ENCODE results near the gene NRARP.

The NRARP gene

DNA sequence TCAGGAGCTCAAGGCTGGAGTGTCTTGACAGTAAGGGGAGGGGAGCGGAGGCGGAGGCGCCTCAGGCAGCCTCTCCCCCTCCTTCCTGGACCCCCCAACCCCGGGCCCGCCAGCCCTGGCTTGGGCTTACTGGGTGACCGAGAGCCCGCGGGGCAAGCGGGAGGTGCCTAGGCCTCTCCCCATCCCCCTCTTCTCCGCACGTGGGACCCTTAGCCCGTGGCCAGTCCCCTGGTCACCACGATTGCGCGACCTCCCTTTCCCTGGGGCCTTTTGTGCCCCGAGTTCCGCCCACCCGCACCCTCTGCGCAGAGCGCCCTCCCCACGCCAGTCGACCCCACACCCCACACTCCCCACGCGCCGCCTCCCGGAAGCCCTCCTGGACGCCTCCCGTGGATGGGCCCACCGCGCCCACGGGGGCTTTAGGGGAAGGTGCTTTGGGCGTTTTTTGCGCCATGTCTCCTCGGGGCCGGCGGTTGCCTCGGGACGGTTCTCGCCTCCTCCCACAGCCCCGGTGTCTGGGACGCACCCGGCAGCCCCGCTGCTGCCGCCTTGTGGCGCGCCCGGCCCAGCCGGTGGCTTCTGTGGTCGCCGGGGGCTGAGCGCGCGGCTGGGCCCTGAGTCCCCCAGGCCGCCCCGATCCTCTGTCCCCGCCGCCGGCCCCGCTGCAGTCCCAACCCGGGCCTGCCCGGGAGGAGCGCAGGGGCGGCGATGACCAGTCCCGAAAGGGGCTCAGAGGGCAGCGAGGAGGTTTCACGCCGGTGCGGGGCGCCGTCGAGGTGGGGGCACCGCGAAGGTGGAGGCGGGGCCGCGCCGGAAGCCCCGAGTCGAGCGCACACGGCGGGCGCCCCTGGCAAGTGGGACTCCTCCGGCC lies 21.4 kb downstream of the NRARP start:
- no peak overlapping the region for H3K4me3 ChIP-seq (ENCODE audit: low read depth, low read length)
- TF ChIP-seq, protein P1, sequence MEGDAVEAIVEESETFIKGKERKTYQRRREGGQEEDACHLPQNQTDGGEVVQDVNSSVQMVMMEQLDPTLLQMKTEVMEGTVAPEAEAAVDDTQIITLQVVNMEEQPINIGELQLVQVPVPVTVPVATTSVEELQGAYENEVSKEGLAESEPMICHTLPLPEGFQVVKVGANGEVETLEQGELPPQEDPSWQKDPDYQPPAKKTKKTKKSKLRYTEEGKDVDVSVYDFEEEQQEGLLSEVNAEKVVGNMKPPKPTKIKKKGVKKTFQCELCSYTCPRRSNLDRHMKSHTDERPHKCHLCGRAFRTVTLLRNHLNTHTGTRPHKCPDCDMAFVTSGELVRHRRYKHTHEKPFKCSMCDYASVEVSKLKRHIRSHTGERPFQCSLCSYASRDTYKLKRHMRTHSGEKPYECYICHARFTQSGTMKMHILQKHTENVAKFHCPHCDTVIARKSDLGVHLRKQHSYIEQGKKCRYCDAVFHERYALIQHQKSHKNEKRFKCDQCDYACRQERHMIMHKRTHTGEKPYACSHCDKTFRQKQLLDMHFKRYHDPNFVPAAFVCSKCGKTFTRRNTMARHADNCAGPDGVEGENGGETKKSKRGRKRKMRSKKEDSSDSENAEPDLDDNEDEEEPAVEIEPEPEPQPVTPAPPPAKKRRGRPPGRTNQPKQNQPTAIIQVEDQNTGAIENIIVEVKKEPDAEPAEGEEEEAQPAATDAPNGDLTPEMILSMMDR (IDR thresholded peaks at IDR 0.05; ENCODE audit: low read depth, low read length), result no peak

DNA sequence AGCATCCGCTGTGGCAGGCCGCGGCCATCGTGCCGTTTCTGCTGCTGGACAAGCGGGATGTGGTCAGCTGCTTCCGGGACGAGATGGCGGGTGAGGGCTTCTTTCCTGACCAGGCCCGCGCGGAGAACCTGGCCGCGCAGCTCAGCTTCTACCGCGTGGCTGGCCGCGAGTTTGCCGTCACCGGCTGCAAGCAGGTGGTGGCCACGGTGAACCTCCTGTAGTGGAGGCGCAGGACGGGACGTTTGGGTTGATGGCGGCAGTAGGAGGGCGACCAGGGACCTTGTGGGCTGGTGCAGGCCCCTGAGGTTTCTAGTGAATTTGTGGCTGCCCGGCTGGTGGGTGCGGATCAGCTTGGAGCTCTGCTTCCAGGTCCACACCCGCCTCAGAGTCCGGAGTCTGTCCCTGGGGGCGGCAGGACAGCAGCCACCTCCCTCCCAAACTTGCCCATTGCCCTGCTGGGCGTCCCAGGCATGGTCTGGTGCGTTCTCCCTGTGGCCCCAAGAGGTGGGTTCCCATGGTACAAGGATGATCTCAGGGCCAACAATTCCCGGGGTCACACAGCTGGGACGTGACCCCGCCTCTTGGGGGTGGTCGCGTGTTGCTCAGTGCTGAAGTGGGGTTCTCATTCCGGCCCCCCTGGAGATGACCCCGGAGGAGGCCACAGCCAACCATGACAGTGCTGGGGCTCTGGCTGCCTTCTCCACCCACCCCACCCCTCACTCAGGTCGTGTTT lies 22.2 kb downstream of the NRARP start:
- TF ChIP-seq, protein P1 (IDR thresholded peaks at IDR 0.05; ENCODE audit: low read depth, low read length), result no peak
- H3K4me3 ChIP-seq (ENCODE audit: low read depth, low read length), result no peak overlapping the region

DNA sequence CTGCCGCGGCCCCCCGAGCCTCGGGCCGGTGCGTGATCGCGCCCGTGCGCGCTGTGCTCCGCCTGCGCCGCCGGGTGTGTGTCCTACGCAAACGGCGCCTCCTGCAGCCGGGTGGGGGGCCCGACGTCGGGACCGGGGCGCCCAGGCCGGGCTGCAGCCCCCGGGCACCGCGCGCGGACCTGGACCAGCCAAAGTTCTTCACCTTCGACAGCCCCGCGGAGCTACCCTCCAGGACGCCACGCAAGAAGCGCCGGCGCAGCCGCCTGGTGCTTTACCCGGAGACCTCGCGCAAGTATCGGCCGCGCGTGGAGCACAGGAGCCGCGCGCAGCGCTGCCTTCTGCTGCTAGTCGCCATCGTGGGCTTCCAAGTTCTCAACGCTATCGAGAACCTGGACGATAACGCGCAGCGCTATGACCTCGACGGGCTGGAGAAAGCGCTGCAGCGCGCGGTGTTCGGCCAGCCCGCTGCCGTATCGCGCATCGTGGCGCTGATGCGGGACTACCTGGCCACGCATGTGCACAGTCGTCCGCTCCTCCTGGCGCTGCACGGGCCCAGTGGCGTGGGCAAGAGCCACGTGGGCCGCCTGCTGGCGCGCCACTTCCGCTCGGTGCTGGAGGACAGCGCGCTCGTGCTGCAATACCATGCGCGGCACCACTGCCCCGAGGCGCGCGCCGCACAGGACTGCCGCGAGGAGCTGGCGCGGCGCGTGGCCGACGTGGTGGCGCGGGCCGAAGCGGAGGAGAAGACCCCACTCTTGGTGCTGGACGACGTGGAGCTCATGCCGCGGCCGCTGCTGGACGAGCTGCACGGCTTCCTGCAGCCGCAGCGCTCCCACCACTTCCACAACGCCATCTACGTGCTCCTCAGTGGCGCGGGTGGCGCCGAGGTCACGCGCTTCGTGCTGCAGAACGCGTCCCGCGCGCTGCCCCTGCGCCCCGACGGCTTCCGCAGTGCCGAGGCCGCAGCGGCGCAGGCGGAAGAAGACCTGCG lies 23.1 kb downstream of the NRARP start:
- TF ChIP-seq, protein P1 (IDR thresholded peaks at IDR 0.05; ENCODE audit: low read depth, low read length), result no peak
- peak overlapping the region; percentile 73 for H3K4me3 ChIP-seq (ENCODE audit: low read depth, low read length)

DNA sequence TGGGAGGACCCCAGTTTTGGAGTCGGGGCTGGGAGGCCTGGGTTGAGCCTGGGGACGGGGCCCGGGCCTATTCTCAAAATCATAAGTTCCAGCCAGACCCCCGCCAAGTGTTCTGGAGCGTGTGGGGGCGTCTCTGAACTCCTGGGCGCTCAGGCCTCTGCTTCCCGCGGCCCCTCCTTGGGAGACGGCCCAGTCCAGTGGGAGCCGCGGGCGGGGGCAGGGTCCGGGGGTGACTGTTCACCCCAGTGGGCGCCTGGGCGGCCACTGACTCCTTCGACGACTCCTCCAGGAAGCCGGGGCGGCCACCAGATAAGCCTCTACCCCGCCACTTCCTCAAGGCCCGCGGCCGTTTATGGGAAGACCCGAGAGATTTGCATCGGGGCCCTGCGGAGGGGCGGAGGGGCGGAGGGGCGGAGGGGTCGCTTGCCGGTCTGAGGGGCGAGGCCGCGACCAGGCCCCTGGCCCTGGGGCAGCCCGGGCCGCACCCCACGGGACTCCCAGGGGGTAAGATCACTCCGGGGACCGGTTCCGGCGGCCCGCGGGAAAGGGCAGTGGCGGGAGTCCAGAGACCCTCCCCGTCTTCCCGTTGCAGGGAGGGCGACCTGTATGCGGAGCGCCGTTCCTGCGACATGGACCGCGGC lies 23.9 kb downstream of the NRARP start:
- peak overlapping the region; percentile 73 for H3K4me3 ChIP-seq (ENCODE audit: low read depth, low read length)
- TF ChIP-seq, protein P1 (IDR thresholded peaks at IDR 0.05; ENCODE audit: low read depth, low read length), result no peak

DNA sequence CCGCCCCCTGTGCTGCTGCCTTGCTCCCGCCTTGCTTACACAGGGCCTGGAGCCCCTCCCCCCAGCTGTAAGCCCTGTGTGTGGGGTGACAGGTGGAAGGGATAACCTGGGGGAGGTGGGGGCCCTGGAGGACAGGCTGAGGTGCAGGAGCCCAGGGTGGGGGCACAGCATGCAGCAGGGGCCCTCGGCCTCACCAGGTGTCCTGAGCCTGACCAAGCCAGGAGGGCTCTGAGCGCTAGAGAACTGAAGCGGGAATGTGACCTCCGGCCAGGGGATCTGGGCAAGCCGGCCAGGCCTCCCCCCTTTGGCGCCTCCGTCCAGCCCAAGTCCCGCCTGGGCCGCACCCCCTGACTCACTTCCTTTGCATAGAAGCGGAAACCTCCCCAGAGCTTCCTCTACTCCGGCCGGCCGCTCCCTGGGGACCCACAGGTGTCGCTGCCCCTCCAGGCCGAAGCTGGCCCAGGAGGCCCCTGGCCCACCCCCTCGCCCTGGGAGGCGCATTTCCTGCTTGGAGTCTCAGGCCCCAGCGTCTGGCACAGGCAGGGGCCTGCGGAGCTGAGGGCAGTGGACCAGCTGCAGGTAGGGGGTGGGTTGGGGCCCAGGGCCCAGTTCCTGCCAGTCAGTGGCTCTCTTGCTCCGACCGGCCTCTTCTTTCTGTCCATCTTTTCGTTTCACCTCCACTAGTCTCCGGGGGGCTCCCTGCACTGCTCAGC lies 24.6 kb downstream of the NRARP start, which contains the start of gene TOR4A:
TOR4A (plus strand) TSS at position 398 of the 713 bp plus-strand sequence. CDS start 964 bp downstream, outside the sequence.
- H3K4me3 ChIP-seq (ENCODE audit: low read depth, low read length), result peak within 1 kb of the TSS; percentile 73
- TF ChIP-seq, protein P1 (IDR thresholded peaks at IDR 0.05; ENCODE audit: low read depth, low read length), result peak; percentile 36; the same call in 1 of the 2 replicates
